PC-9 (cell line): Measurements from ENCODE around the gene PLEKHA1.

Experiments
- CTCF ChIP-seq: fragments of 200-600 bp; sonication (generic); conservative IDR thresholded peaks from 2 replicates; pipeline ENCODE4 v1.6.1; 2017; ENCODE audit warnings: mixed run types, antibody characterized with exemption, mild to moderate bottlenecking, moderate library complexity
- EZH2 ChIP-seq: fragments of 200-600 bp; sonication (generic); IDR thresholded peaks from 2 replicates; pipeline ENCODE4 v1.8.0; 2017; ENCODE audit warnings: antibody characterized with exemption, low read depth

DNA sequence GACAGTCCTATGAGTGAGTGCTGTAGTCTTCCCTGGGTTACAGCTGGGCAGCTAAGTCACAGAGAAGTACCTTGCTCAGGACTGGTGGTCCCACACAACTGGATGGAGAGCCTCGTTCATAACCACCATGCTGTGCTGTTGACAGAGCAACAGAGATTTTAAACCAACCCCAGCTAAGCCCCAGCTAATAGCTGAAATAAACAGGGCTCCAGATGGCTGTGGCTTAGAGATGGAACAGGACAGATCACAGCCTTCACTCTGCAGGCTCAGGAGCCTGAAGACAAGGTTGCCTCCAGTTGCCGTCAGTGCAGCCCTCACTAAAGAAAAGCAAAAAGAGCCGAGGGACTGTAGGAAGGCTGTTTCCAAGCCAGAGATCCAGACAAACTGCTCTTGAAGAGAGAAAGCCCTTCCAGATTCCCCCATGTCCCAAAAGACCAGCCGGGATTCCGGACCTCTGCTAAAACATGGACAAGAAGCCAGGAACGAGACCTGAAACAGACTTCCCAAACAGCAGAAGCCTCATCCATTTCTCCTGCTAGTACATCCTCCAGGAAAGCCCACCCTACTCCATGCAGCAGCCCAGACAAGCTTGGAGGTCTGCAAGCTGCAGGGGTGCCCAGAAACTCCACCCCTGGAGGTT, 91.0 kb downstream of the PLEKHA1 start:
- TF ChIP-seq CTCF (no peak), EZH2 (no peak)
